HepG2 (cell line): ENCODE data around the gene FAM170B. TPM values are rescaled to one million over a fixed set of nuclear protein-coding genes. Genes with fewer than 3 reads are reported as not detected.

Experiments
- ATAC-seq: fragments of 200-7000 bp; cut with Tn5 transposase; 3 replicates; pipeline ENCODE4 v1.9.1; 2020; ENCODE audit warnings: mild to moderate bottlenecking, moderate library complexity
- BruUV-seq: library from RNA; stranded (reverse); fragments of 400-500 nt; replicated peaks from 2 replicates; lab custom pipeline; 2021; lab: Mats Ljungman, UMichigan
- CTCF ChIA-PET: fragments of 300-600 bp; formaldehyde crosslinking; extraction: SDS; loops from one replicate; lab custom pipeline; 2021; ENCODE audit warnings: low total read pairs, inconsistent platforms, low intra/inter-chr PET ratio; lab: Yijun Ruan, JAX
- POLR2A ChIA-PET: fragments of 350-600 bp; sonication (Branson Sonifier 250); formaldehyde crosslinking; loops from one replicate; lab custom pipeline; 2020; ENCODE audit warnings: antibody characterized with exemption, inconsistent platforms; lab: Yijun Ruan, JAX
- DNase-seq: peaks from one replicate; pipeline ENCODE4 v3.0.0-alpha.2; 2015; ENCODE audit warnings: low spot score
- FAIRE-seq: peaks from 3 replicates; lab custom pipeline; 2011; peaks lifted over from hg19 to GRCh38; lab: Jason Lieb, UNC
- H2AFZ ChIP-seq: one replicate; pipeline ENCODE4 v1.6.1; 2011; ENCODE audit warnings: low read length, inconsistent platforms
- H3K27ac ChIP-seq: fragments of 300-600 bp; 3 replicates; pipeline ENCODE4 v1.8.0; 2011; ENCODE audit warnings: mixed run types, mild to moderate bottlenecking, mixed read lengths, low read length, inconsistent platforms; ENCODE audit not compliant: insufficient read depth; ENCODE audit errors: extremely low read length
- H3K27me3 ChIP-seq, 2 experiments: fragments of 200-600 bp in 1 of 2; 2 replicates in 1 of 2; 3 replicates in 1 of 2; pipeline versions ENCODE4 v1.6.0 to v1.8.0; 2011; ENCODE audit warnings: low read length in 2 of 2, mild to moderate bottlenecking in 2 of 2, moderate library complexity in 2 of 2, inconsistent platforms in 1 of 2; ENCODE audit not compliant: insufficient read depth in 2 of 2, control insufficient read depth in 1 of 2
- H3K36me3 ChIP-seq, 2 experiments: fragments of 200-600 bp in 1 of 2; replicated peaks in 1 of 2; 2 replicates in 1 of 2; 3 replicates in 1 of 2; pipeline versions ENCODE4 v1.5.1 to v1.8.0; 2011; ENCODE audit warnings: low read length in 2 of 2, inconsistent platforms in 1 of 2; ENCODE audit not compliant: insufficient read depth in 2 of 2, control insufficient read depth in 1 of 2
- H3K4me1 ChIP-seq: 2 replicates; pipeline ENCODE4 v1.5.1; 2012; ENCODE audit warnings: low read length, inconsistent platforms; ENCODE audit not compliant: insufficient read depth
- H3K4me2 ChIP-seq: 2 replicates; pipeline ENCODE4 v1.6.0; 2011; ENCODE audit warnings: low read depth, low read length, inconsistent platforms
- H3K4me3 ChIP-seq, 3 experiments: fragments of 200-600 bp in 1 of 3; sonication (generic), shearing (Covaris generic) in 1 of 3; replicated peaks in 1 of 3; 2 replicates each; pipeline ENCODE4 v1.5.1; 2011 to 2016; ENCODE audit warnings: low read length in 3 of 3, inconsistent platforms in 2 of 3, low read depth in 2 of 3, mild to moderate bottlenecking in 2 of 3, control low read depth in 1 of 3, mixed read lengths in 1 of 3; ENCODE audit not compliant: insufficient read depth in 1 of 3
- H3K79me2 ChIP-seq: one replicate; pipeline ENCODE4 v1.6.1; 2011; ENCODE audit warnings: low read length, inconsistent platforms; ENCODE audit not compliant: insufficient read depth
- H3K9ac ChIP-seq: 2 replicates; pipeline ENCODE4 v1.6.0; 2011; ENCODE audit warnings: mild to moderate bottlenecking, low read depth, low read length, inconsistent platforms; ENCODE audit not compliant: insufficient read depth
- H3K9me3 ChIP-seq: 2 replicates; pipeline ENCODE4 v1.5.1; 2012; ENCODE audit warnings: mild to moderate bottlenecking, low read length
- H4K20me1 ChIP-seq: 2 replicates; pipeline ENCODE4 v1.6.0; 2011; ENCODE audit warnings: inconsistent platforms, mild to moderate bottlenecking, low read length, moderate library complexity; ENCODE audit not compliant: insufficient read depth
- ARNT2 ChIP-seq: sonication (generic); formaldehyde crosslinking; IDR thresholded peaks from 2 replicates; pipeline ENCODE4 v1.8.0; 2022; ENCODE audit warnings: mild to moderate bottlenecking, low read depth, missing genetic modification reagents, moderate library complexity
- BCL6 ChIP-seq: IDR thresholded peaks from 2 replicates; pipeline ENCODE4 v1.6.1; 2016; ENCODE audit warnings: missing genetic modification reagents, missing compliant biosample characterization
- TAF15 ChIP-seq: fragments of 200-400 bp; formaldehyde crosslinking; IDR thresholded peaks from one replicate; pipeline ENCODE4 v1.6.1; 2018; ENCODE audit warnings: mild to moderate bottlenecking, low read depth, low read length; ENCODE audit not compliant: poor library complexity, severe bottlenecking
- ZNF253 ChIP-seq: sonication (generic); formaldehyde crosslinking; IDR thresholded peaks from 2 replicates; pipeline ENCODE4 v1.8.0; 2022; ENCODE audit warnings: mild to moderate bottlenecking, missing genetic modification reagents, borderline replicate concordance
- ZNF331 ChIP-seq: sonication (generic); formaldehyde crosslinking; IDR thresholded peaks from 2 replicates; pipeline ENCODE4 v1.4.0; 2020; ENCODE audit warnings: missing genetic modification reagents
- ZNF839 ChIP-seq: sonication (generic); formaldehyde crosslinking; IDR thresholded peaks from 2 replicates; pipeline ENCODE4 v1.4.0; 2020; ENCODE audit warnings: missing genetic modification reagents, mild to moderate bottlenecking, borderline replicate concordance
- ZSCAN31 ChIP-seq: sonication (generic); formaldehyde crosslinking; IDR thresholded peaks from 2 replicates; pipeline ENCODE4 v1.5.0; 2020; ENCODE audit warnings: low read depth, mild to moderate bottlenecking, missing genetic modification reagents
- ZSCAN9 ChIP-seq: IDR thresholded peaks from 2 replicates; pipeline ENCODE4 v1.6.1; 2016; ENCODE audit warnings: borderline replicate concordance
- WGBS: methylation state at CpG from one replicate; pipeline ENCODE4 v1.1.6; 2017; ENCODE audit warnings: low lambda C conversion rate; 5-methylcytosine and 5-hydroxymethylcytosine counted together
- in situ Hi-C: cut with HindIII; loops from 2 replicates; pipeline ENCODE4 v1.10.0; 2017; ENCODE audit warnings: low pct_unique_long_range_greater_than_20kb; ENCODE audit not compliant: extremely low pct_ligation_motif_present
- intact Hi-C: fragments of 100-400 bp; cut with micrococcal nuclease; formaldehyde crosslinking; loops from one replicate; pipeline ENCODE4 v1.10.0; 2022; ENCODE audit not compliant: unreplicated experiment
- polyA plus RNA-seq, 8 experiments: library from polyadenylated mRNA; depleted of rRNA in 3 of 8; stranded (reverse) in 7 of 8; unstranded in 1 of 8; fragments of >200 nt; fragmentation: Illumina TruSeq in 4 of 8; extraction: Trizol in 4 of 8; gene quantifications; 2 replicates each; pipeline versions ENCODE4 v1.2.1 to v1.2.3, GENCODE V29; 2011 to 2016; ENCODE audit warnings: low read depth in 4 of 8, missing spikeins in 1 of 8, mixed read lengths in 1 of 8; ENCODE audit not compliant: insufficient read depth in 1 of 8
- total RNA-seq, 5 experiments: library from RNA; depleted of rRNA; stranded (reverse); fragments of >200 nt; fragmentation: Illumina TruSeq; extraction: Trizol; gene quantifications; 2 replicates each; pipeline ENCODE4 v1.2.3, GENCODE V29; 2016; ENCODE audit warnings: low read depth in 1 of 5
- TF ChIP-seq, protein P1 (sequence below): IDR thresholded peaks from 2 replicates; pipeline ENCODE4 v1.6.1; 2016; ENCODE audit warnings: low read depth, control low read depth
- TF ChIP-seq, protein P2 (sequence below): sonication (generic); formaldehyde crosslinking; IDR thresholded peaks from 2 replicates; pipeline ENCODE4 v1.8.0; 2022; ENCODE audit warnings: mild to moderate bottlenecking, missing genetic modification reagents, moderate library complexity

Gene FAM170B
- total and polyA plus RNA-seq, 2 of the 13 experiments (the other 11 are each of a cell fraction or from before 2014, with no cell fraction given), result not detected

DNA sequence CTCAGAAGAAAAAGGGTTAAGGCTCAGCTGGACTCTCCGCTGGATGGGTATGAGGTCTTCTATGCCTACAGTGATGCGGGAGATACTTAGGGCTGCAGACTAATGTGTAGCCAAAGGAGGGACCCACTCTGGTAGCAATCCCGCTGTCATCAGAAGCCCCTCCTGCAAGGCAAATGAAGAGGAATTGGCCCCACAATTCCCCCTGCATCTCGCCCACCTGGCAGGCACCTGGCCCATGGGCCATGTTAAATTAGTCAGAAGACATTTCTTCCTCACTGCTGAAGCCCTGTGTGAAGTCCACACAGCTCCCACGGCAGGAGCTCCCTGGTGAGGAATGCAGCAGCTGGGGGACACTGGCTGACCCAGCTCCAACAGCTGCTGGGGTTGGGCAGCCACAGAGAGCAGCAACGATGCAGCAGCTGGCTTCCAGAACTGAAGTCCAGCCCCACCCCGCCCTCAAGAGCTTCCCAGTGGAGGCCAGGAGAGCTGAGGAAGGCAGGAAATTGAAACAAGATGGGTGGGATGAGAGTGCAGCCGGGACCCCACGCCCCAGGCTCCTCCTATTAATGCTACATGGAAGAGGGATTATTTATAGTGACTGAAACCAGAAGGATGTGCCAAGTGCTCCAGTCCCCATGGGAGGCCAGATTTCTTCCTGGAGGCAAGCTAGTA lies 24.0 kb downstream of the FAM170B start:
- Histone ChIP-seq H3K79me2 (no peaks in the 10 kb centered on the region), H3K4me3 (no peak overlapping the region)
- no TSS peak for BruUV-seq
- TF ChIP-seq ZSCAN31 (CRISPR knock-in tag), result no peak
- TF ChIP-seq TAF15, result no peak
- no peak for TF ChIP-seq BCL6 (CRISPR knock-in tag)
- TF ChIP-seq ZNF331 (CRISPR knock-in tag), result no peak
- TF ChIP-seq ZNF253 (CRISPR knock-in tag), result no peak
- no peak for TF ChIP-seq ZSCAN9
- TF ChIP-seq, protein P1, sequence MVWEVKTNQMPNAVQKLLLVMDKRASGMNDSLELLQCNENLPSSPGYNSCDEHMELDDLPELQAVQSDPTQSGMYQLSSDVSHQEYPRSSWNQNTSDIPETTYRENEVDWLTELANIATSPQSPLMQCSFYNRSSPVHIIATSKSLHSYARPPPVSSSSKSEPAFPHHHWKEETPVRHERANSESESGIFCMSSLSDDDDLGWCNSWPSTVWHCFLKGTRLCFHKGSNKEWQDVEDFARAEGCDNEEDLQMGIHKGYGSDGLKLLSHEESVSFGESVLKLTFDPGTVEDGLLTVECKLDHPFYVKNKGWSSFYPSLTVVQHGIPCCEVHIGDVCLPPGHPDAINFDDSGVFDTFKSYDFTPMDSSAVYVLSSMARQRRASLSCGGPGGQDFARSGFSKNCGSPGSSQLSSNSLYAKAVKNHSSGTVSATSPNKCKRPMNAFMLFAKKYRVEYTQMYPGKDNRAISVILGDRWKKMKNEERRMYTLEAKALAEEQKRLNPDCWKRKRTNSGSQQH, result no peak
- TF ChIP-seq ZNF839 (CRISPR knock-in tag), result no peak
- TF ChIP-seq ARNT2 (CRISPR knock-in tag), result no peak
- TF ChIP-seq, protein P2, sequence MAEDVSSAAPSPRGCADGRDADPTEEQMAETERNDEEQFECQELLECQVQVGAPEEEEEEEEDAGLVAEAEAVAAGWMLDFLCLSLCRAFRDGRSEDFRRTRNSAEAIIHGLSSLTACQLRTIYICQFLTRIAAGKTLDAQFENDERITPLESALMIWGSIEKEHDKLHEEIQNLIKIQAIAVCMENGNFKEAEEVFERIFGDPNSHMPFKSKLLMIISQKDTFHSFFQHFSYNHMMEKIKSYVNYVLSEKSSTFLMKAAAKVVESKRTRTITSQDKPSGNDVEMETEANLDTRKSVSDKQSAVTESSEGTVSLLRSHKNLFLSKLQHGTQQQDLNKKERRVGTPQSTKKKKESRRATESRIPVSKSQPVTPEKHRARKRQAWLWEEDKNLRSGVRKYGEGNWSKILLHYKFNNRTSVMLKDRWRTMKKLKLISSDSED (CRISPR knock-in tag), result no peak
- TF ChIP-seq, all 625 proteins: peak for 0
- no peak overlapping the region for H3K4me2 ChIP-seq
- H3K4me1 ChIP-seq, result no peaks in the 10 kb centered on the region
- no peaks in the 10 kb centered on the region for H3K9me3 ChIP-seq
- no peak overlapping the region for H2AFZ ChIP-seq
- ATAC-seq, result no peak
- POLR2A ChIA-PET, result no interaction called here
- H3K9ac ChIP-seq, result no peak overlapping the region
- no peaks in the 10 kb centered on the region for H3K36me3 ChIP-seq
- intact Hi-C loops, result no loop called here
- CTCF ChIA-PET, result no interaction called here
- H3K27me3 ChIP-seq, result peaks cover 2 to 4% of the 10 kb centered on the region in 2 experiments; a peak in 1 of 5 replicates
- in situ Hi-C loops, result no loop called here
- H4K20me1 ChIP-seq, result no peaks in the 10 kb centered on the region
- FAIRE-seq, result no peak
- DNase-seq, result no peak
- 19% methylated on average over 5 of the region's 9 CpGs for WGBS
- H3K27ac ChIP-seq, result no peak overlapping the region
